ENCODE results near the gene CACNA1S. TPM values are rescaled to one million over a fixed set of nuclear protein-coding genes. Genes with fewer than 3 reads are reported as not detected.

The CACNA1S gene
- total and polyA plus RNA-seq, 12 donors = under 0.01 to 0.07 TPM; not detected in 10

- 82 to 85% (median 83%) methylated on average over 8 of the region's 8 CpGs for WGBS, 4 donors
Measured at GRCh38 chr1:201064806-201065205, 47.4 kb downstream of the CACNA1S start.

GRCh38 chr1:201063145-201063544 is 49.1 kb downstream of the CACNA1S start:
- TF ChIP-seq, protein P1, sequence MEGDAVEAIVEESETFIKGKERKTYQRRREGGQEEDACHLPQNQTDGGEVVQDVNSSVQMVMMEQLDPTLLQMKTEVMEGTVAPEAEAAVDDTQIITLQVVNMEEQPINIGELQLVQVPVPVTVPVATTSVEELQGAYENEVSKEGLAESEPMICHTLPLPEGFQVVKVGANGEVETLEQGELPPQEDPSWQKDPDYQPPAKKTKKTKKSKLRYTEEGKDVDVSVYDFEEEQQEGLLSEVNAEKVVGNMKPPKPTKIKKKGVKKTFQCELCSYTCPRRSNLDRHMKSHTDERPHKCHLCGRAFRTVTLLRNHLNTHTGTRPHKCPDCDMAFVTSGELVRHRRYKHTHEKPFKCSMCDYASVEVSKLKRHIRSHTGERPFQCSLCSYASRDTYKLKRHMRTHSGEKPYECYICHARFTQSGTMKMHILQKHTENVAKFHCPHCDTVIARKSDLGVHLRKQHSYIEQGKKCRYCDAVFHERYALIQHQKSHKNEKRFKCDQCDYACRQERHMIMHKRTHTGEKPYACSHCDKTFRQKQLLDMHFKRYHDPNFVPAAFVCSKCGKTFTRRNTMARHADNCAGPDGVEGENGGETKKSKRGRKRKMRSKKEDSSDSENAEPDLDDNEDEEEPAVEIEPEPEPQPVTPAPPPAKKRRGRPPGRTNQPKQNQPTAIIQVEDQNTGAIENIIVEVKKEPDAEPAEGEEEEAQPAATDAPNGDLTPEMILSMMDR (IDR thresholded peaks at IDR 0.05) = no peak
- Histone ChIP-seq H3K4me3 (no peak overlapping the region), H3K4me1 (replicated peaks in 1 of 2) (no peaks in the 10 kb centered on the region), H3K36me3 (replicated peaks in 1 of 2) (no peaks in the 10 kb centered on the region), H3K27ac (no peak overlapping the region), H3K9me3 (replicated peaks in 1 of 3) (no peaks in the 10 kb centered on the region), H3K27me3 (no peaks in the 10 kb centered on the region)
- intact Hi-C loops (cut with DNase I) = no loop called here
- WGBS, 4 donors = 92 to 94% (median 93%) methylated on average over 7 of the region's 7 CpGs
- no peak for DNase-seq

More at GRCh38 chr1:201064806-201065205, 47.4 kb downstream of the CACNA1S start:
- H3K27me3 ChIP-seq = no peaks in the 10 kb centered on the region
- no peak overlapping the region for H3K4me3 ChIP-seq
- H3K27ac ChIP-seq = no peak overlapping the region
- no peaks in the 10 kb centered on the region for H3K9me3 ChIP-seq (replicated peaks in 1 of 3)
- no peak for TF ChIP-seq POLR2A (IDR thresholded peaks at IDR 0.05)
- TF ChIP-seq, protein P1 (IDR thresholded peaks at IDR 0.05) = no peak
- no peaks in the 10 kb centered on the region for H3K36me3 ChIP-seq (replicated peaks in 1 of 2)
- H3K4me1 ChIP-seq (replicated peaks in 1 of 2) = no peaks in the 10 kb centered on the region
- intact Hi-C loops (cut with DNase I) = no loop called here
- DNase-seq = no peak

DNA sequence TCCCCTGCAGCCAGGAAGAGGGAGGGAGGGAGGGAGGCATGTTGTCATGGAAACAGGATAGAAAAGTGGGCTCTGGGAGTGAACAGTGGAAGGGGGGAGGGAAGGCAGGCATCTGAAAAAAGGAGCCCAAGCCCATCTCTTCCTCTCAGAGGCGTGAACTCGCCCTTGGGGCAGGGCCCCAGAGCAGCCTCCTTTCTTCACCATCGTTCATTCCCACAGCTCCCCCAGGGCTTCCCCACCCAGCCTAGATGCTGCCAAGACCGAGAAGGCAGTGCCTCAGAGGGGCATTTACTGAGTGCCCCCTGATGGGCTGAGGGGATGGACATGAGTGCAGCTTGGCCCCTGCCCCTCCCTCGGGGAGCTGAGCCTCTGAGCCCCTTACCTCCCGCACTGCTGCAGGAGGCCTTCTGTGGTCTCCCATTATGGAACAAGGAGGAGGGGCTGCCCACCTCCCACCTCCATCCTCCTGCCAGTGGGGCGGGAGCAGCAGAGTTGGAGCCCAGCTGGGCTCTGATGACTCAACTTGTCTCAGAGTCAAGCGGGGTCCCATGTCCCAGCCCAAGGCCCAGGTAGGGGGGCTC is 49.6 kb downstream of the CACNA1S start:
- 58 to 78% (median 72%) methylated on average over 7 to 8 of the region's 8 CpGs for WGBS, 4 donors
- Histone ChIP-seq H3K27me3 (no peaks in the 10 kb centered on the region), H3K27ac (no peak overlapping the region), H3K9me3 (replicated peaks in 1 of 3) (no peaks in the 10 kb centered on the region), H3K4me1 (replicated peaks in 1 of 2) (no peaks in the 10 kb centered on the region), H3K36me3 (replicated peaks in 1 of 2) (no peaks in the 10 kb centered on the region), H3K4me3 (no peak overlapping the region)
- intact Hi-C loops (cut with DNase I) = no loop called here
- TF ChIP-seq, protein P1 (IDR thresholded peaks at IDR 0.05) = no peak
- TF ChIP-seq POLR2A (IDR thresholded peaks at IDR 0.05) = no peak
- no peak for DNase-seq

DNA sequence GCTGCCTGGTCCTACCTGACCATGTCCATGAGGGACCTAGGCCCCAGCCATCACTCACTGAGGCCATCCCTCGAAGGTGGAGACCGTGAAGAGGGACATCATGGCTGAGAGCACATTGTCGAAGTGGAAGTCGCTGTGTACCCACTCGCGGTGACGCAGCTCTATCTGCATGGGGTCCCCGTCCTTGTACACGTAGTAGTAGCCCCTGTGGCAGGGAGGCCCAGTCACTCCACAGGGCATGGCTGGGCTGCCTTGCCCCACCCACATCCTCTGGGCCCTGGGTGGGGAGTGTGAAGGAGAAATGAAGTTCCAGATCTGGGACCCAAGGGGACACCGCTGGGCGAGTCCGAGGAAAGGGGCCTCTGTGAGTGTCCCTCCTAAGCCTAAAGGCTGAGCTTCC is 50.3 kb downstream of the CACNA1S start:
- Histone ChIP-seq H3K4me1 (replicated peaks in 1 of 2) (no peaks in the 10 kb centered on the region), H3K9me3 (replicated peaks in 1 of 3) (no peaks in the 10 kb centered on the region), H3K27me3 (no peaks in the 10 kb centered on the region), H3K4me3 (no peak overlapping the region), H3K36me3 (replicated peaks in 1 of 2) (no peaks in the 10 kb centered on the region), H3K27ac (no peak overlapping the region)
- intact Hi-C loops (cut with DNase I) = no loop called here
- DNase-seq = no peak
- 93 to 95% (median 94%) methylated on average over 11 to 12 of the region's 12 CpGs for WGBS, 4 donors
- no peak for TF ChIP-seq POLR2A (IDR thresholded peaks at IDR 0.05)
- TF ChIP-seq, protein P1 (IDR thresholded peaks at IDR 0.05) = no peak
